K562 (cell line): ENCODE results near the gene YES1. TPM values are rescaled to one million over a fixed set of nuclear protein-coding genes. Genes with fewer than 3 reads are reported as not detected.

Source experiments
- ARID2 ChIP-seq: fragments of 450-650 bp; IDR thresholded peaks from 2 replicates; pipeline ENCODE4 v1.6.1; 2017; ENCODE audit warnings: antibody characterized with exemption, mild to moderate bottlenecking
- CHD1 ChIP-seq: fragments of 200-600 bp; sonication (generic); IDR thresholded peaks from one replicate; pipeline ENCODE4 v1.6.1; 2012; ENCODE audit warnings: mild to moderate bottlenecking, moderate library complexity, low read length, inconsistent platforms
- CREM ChIP-seq: IDR thresholded peaks from 2 replicates; pipeline ENCODE4 v1.6.1; 2014; ENCODE audit warnings: antibody characterized with exemption, low read depth
- CXXC5 ChIP-seq: fragments of 250-450 bp; sonication (Bioruptor Pico); IDR thresholded peaks from 2 replicates; pipeline ENCODE4 v1.8.0; 2022; ENCODE audit warnings: inconsistent platforms, mild to moderate bottlenecking, moderate library complexity
- EP300 ChIP-seq: IDR thresholded peaks from 2 replicates; pipeline ENCODE4 v1.6.1; 2012; ENCODE audit warnings: low read length, improper control_type of control experiment
- FOXK2 ChIP-seq, 2 experiments: fragments of 450-650 bp; IDR thresholded peaks in 1 of 2; conservative IDR thresholded peaks in 1 of 2; 2 replicates each; pipeline ENCODE4 v1.6.1; 2016; ENCODE audit warnings: low read depth in 2 of 2, mild to moderate bottlenecking in 1 of 2
- GTF2A2 ChIP-seq: IDR thresholded peaks from 2 replicates; pipeline ENCODE4 v1.6.1; 2016; ENCODE audit warnings: mild to moderate bottlenecking, missing genetic modification characterization, missing compliant biosample characterization
- ILF3 ChIP-seq: fragments of 450-650 bp; IDR thresholded peaks from 2 replicates; pipeline ENCODE4 v1.6.1; 2018; ENCODE audit warnings: antibody characterized with exemption, mild to moderate bottlenecking, moderate library complexity, borderline replicate concordance
- KLF13 ChIP-seq: fragments of 450-650 bp; IDR thresholded peaks from 2 replicates; pipeline ENCODE4 v1.6.1; 2016; ENCODE audit warnings: missing genetic modification characterization, low read depth, mild to moderate bottlenecking, missing compliant biosample characterization, moderate library complexity, borderline replicate concordance
- L3MBTL2 ChIP-seq: fragments of 450-650 bp; IDR thresholded peaks from 2 replicates; pipeline ENCODE4 v1.6.1; 2016; ENCODE audit warnings: mild to moderate bottlenecking, moderate library complexity
- MNT ChIP-seq, 2 experiments: fragments of 450-650 bp; conservative IDR thresholded peaks; 2 replicates each; pipeline ENCODE4 v1.6.1; 2017; ENCODE audit warnings: mild to moderate bottlenecking in 2 of 2, moderate library complexity in 2 of 2
- MTA1 ChIP-seq: fragments of 450-650 bp; IDR thresholded peaks from 2 replicates; pipeline ENCODE4 v1.6.1; 2017; ENCODE audit warnings: borderline replicate concordance
- SIN3A ChIP-seq, 2 experiments: fragments of 150-350 bp in 1 of 2; IDR thresholded peaks; 2 replicates each; pipeline ENCODE4 v1.6.1; 2011 to 2016; ENCODE audit warnings: borderline replicate concordance in 2 of 2, low read depth in 2 of 2, low read length in 2 of 2, mild to moderate bottlenecking in 2 of 2, moderate library complexity in 2 of 2; ENCODE audit not compliant: control insufficient read depth in 1 of 2
- SREBF1 ChIP-seq: fragments of 150-350 bp; IDR thresholded peaks from 2 replicates; pipeline ENCODE4 v1.6.1; 2014; ENCODE audit warnings: antibody characterized with exemption, low read depth, low read length, borderline replicate concordance
- TRIM25 ChIP-seq: fragments of 450-650 bp; IDR thresholded peaks from 2 replicates; pipeline ENCODE4 v1.7.0; 2016; ENCODE audit warnings: borderline replicate concordance
- TSHZ1 ChIP-seq: fragments of 250-450 bp; sonication (Bioruptor Pico); IDR thresholded peaks from 2 replicates; pipeline ENCODE4 v1.4.0; 2020; ENCODE audit warnings: mild to moderate bottlenecking, moderate library complexity
- ZNF134 ChIP-seq: fragments of 250-450 bp; sonication (Bioruptor Pico); conservative IDR thresholded peaks from 2 replicates; pipeline ENCODE4 v1.4.0; 2020
- polyA plus RNA-seq, 8 experiments: library from polyadenylated mRNA; depleted of rRNA in 4 of 8; stranded (reverse) in 5 of 8; unstranded in 3 of 8; fragments of >200 nt; fragmentation: Nextera tagmentation in 2 of 8; fragmentation: Illumina TruSeq in 1 of 8; extraction: Ambion mirVana in 2 of 8; extraction: Trizol in 1 of 8; gene quantifications; 2 replicates each; pipeline versions ENCODE4 v1.2.1 to v1.2.3, GENCODE V29; 2011 to 2014; ENCODE audit warnings: inconsistent platforms in 1 of 8, missing spikeins in 1 of 8
- total RNA-seq, 7 experiments: library from RNA; depleted of rRNA in 6 of 7; stranded (reverse); fragments of >200 nt in 6 of 7; fragmentation: Illumina TruSeq in 2 of 7; extraction: Trizol in 2 of 7; gene quantifications; 2 replicates each; pipeline versions ENCODE4 v1.2.1 to v1.2.3, GENCODE V29; 2011 to 2021; ENCODE audit warnings: low replicate concordance in 1 of 7
- TF ChIP-seq, protein P1 (sequence below): fragments of 150-350 bp; conservative IDR thresholded peaks from 2 replicates; pipeline ENCODE4 v1.6.1; 2014; ENCODE audit warnings: low read length

YES1 gene
- total and polyA plus RNA-seq, 9 of the 15 experiments (the other 6 are each of a cell fraction or from before 2014, with no cell fraction given): 37.2 to 115 (median 77.7) TPM

- TF ChIP-seq KLF13 (tag): 0 out of 2 replicates have a peak, but pooled peaks have one; percentile 25
- 0 out of 4 replicates have a peak, but pooled peaks of 1 of the 2 experiments have one; percentile 6 for TF ChIP-seq SIN3A (IDR thresholded peaks at IDR 0.05; ENCODE audit: borderline replicate concordance in 2 of 2, control insufficient read depth in 1 of 2, low read depth in 2 of 2, low read length in 2 of 2)
- peak; percentile 29; the same call in 1 of the 2 replicates for TF ChIP-seq L3MBTL2
- TF ChIP-seq ARID2: 0 out of 2 replicates have a peak, but pooled peaks have one; percentile 36
- peak; percentile 72; the same call in 1 of the 2 replicates for TF ChIP-seq CREM
- TF ChIP-seq FOXK2 (conservative IDR thresholded peaks at IDR 0.05 in 1 of 2, IDR thresholded peaks at IDR 0.05 in 1 of 2; ENCODE audit: low read depth in 2 of 2): peak; percentile 40 to 50; a peak in 2 of 4 replicates
- TF ChIP-seq ZNF134 (CRISPR knock-in tag): no peak
- TF ChIP-seq SREBF1: no peak
- TF ChIP-seq TSHZ1 (CRISPR knock-in tag): no peak
- peak; percentile 27 to 62; a peak in 2 of 4 replicates for TF ChIP-seq MNT (conservative IDR thresholded peaks at IDR 0.05)
- no peak for TF ChIP-seq GTF2A2 (tag)
- 0 out of 2 replicates have a peak, but pooled peaks have one; percentile 41 for TF ChIP-seq TRIM25
- no peak for TF ChIP-seq ILF3
- no peak for TF ChIP-seq CHD1
- TF ChIP-seq, protein P1, sequence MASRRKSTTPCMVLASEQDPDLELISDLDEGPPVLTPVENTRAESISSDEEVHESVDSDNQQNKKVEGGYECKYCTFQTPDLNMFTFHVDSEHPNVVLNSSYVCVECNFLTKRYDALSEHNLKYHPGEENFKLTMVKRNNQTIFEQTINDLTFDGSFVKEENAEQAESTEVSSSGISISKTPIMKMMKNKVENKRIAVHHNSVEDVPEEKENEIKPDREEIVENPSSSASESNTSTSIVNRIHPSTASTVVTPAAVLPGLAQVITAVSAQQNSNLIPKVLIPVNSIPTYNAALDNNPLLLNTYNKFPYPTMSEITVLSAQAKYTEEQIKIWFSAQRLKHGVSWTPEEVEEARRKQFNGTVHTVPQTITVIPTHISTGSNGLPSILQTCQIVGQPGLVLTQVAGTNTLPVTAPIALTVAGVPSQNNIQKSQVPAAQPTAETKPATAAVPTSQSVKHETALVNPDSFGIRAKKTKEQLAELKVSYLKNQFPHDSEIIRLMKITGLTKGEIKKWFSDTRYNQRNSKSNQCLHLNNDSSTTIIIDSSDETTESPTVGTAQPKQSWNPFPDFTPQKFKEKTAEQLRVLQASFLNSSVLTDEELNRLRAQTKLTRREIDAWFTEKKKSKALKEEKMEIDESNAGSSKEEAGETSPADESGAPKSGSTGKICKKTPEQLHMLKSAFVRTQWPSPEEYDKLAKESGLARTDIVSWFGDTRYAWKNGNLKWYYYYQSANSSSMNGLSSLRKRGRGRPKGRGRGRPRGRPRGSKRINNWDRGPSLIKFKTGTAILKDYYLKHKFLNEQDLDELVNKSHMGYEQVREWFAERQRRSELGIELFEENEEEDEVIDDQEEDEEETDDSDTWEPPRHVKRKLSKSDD: no peak
- peak; percentile 71; the same call in 1 of the 2 replicates for TF ChIP-seq EP300
- TF ChIP-seq CXXC5 (CRISPR knock-in tag): peak; percentile 34
- peak; percentile 67; the same call in 1 of the 2 replicates for TF ChIP-seq MTA1
Measured at GRCh38 chr18:830315-830901, 18.4 kb upstream of the YES1 start (continued).
